Lower leg skin (tissue), 3 donors: ENCODE data around the gene RASA3.

Source experiments
- CTCF ChIP-seq, 3 donors: fragments of 450-650 bp; IDR thresholded peaks; one replicate each; pipeline ENCODE4 v1.5.1; 2016; ENCODE audit warnings: antibody characterized with exemption in 3 of 3, mild to moderate bottlenecking in 3 of 3, moderate library complexity in 2 of 3
- POLR2A ChIP-seq, 2 donors: fragments of 450-650 bp; IDR thresholded peaks; one replicate each; pipeline ENCODE4 v1.6.1; 2016 to 2017; ENCODE audit warnings: antibody characterized with exemption in 2 of 2, mild to moderate bottlenecking in 1 of 2, moderate library complexity in 1 of 2

- TF ChIP-seq CTCF (IDR thresholded peaks at IDR 0.05): no peak
- TF ChIP-seq POLR2A (IDR thresholded peaks at IDR 0.05): no peak
Observed at GRCh38 chr13:114089341-114089740, 43.1 kb downstream of the RASA3 start.
